ENCODE data around the gene KRT24. TPM values are rescaled to one million over a fixed set of nuclear protein-coding genes. Genes with fewer than 3 reads are reported as not detected.

KRT24 gene
- total RNA-seq, 1 donor from 2014 or later: not detected

- no peak overlapping the region for H3K27ac ChIP-seq (ENCODE audit: low read depth, low read length)
- no peaks in the 10 kb centered on the region for H3K9me3 Mint-ChIP-seq (ENCODE audit: unreplicated experiment)
Observed at GRCh38 chr17:40678902-40679522, 24.5 kb downstream of the KRT24 start.

GRCh38 chr17:40675905-40676304, 27.6 kb downstream of the KRT24 start:
- Mint-ChIP-seq H3K9me3 (ENCODE audit: unreplicated experiment) (no peaks in the 10 kb centered on the region), H3K4me3 (ENCODE audit: unreplicated experiment) (no peak overlapping the region), H3K27ac (ENCODE audit: unreplicated experiment) (no peak overlapping the region), H3K36me3 (ENCODE audit: low read depth, unreplicated experiment) (no peaks in the 10 kb centered on the region), H3K4me1 (ENCODE audit: low read depth, unreplicated experiment) (no peaks in the 10 kb centered on the region), H3K27me3 (ENCODE audit: low read depth, unreplicated experiment) (peaks cover 4% of the 10 kb centered on the region)
- Histone ChIP-seq H4K20me1 (ENCODE audit: insufficient read depth, low read length) (no peaks in the 10 kb centered on the region), H3K9ac (ENCODE audit: low read length) (no peak overlapping the region), H3K79me2 (ENCODE audit: insufficient read depth, low read length) (no peaks in the 10 kb centered on the region), H3K9me3 (ENCODE audit: insufficient read depth, low read depth, low read length) (no peaks in the 10 kb centered on the region), H3K36me3 (ENCODE audit: insufficient read depth, low read length) (no peaks in the 10 kb centered on the region), H3K4me3 (ENCODE audit: insufficient read depth, low read depth, low read length) (no peak overlapping the region), H3K27me3 (ENCODE audit: insufficient read depth, low read length) (peaks cover 34% of the 10 kb centered on the region), H3K4me2 (ENCODE audit: low read length) (no peak overlapping the region), H2AFZ (ENCODE audit: low read depth, low read length) (no peak overlapping the region), H3K27ac (ENCODE audit: low read depth, low read length) (no peak overlapping the region), H3K4me1 (ENCODE audit: insufficient read depth, low read length) (no peaks in the 10 kb centered on the region)
- no peak for FAIRE-seq
- no peak for TF ChIP-seq CTCF (IDR thresholded peaks at IDR 0.05; ENCODE audit: insufficient read depth, low read depth, low read length)
- no peak for TF ChIP-seq EZH2 (IDR thresholded peaks at IDR 0.05; ENCODE audit: insufficient read depth, low read length)
- no peak for DNase-seq (ENCODE audit: low read depth)

More at GRCh38 chr17:40678902-40679522, 24.5 kb downstream of the KRT24 start:
- DNase-seq (ENCODE audit: low read depth): no peak
- TF ChIP-seq EZH2 (IDR thresholded peaks at IDR 0.05; ENCODE audit: insufficient read depth, low read length) (no peak), CTCF (IDR thresholded peaks at IDR 0.05; ENCODE audit: insufficient read depth, low read depth, low read length) (no peak)
- no peak overlapping the region for H2AFZ ChIP-seq (ENCODE audit: low read depth, low read length)
- no peak overlapping the region for H3K4me3 ChIP-seq (ENCODE audit: insufficient read depth, low read depth, low read length)
- H3K4me1 Mint-ChIP-seq (ENCODE audit: low read depth, unreplicated experiment): no peaks in the 10 kb centered on the region
- H3K27me3 ChIP-seq (ENCODE audit: insufficient read depth, low read length): peaks cover 24% of the 10 kb centered on the region
- H3K9me3 ChIP-seq (ENCODE audit: insufficient read depth, low read depth, low read length): no peaks in the 10 kb centered on the region
- no peaks in the 10 kb centered on the region for H3K36me3 Mint-ChIP-seq (ENCODE audit: low read depth, unreplicated experiment)
- no peaks in the 10 kb centered on the region for H3K36me3 ChIP-seq (ENCODE audit: insufficient read depth, low read length)
- H3K27ac Mint-ChIP-seq (ENCODE audit: unreplicated experiment): no peak overlapping the region
- H3K4me1 ChIP-seq (ENCODE audit: insufficient read depth, low read length): no peaks in the 10 kb centered on the region
- H3K9ac ChIP-seq (ENCODE audit: low read length): no peak overlapping the region
- no peak for FAIRE-seq
- H3K4me3 Mint-ChIP-seq (ENCODE audit: unreplicated experiment): no peak overlapping the region
- H3K27me3 Mint-ChIP-seq (ENCODE audit: low read depth, unreplicated experiment): peaks cover 7% of the 10 kb centered on the region
- no peaks in the 10 kb centered on the region for H3K79me2 ChIP-seq (ENCODE audit: insufficient read depth, low read length)
- H3K4me2 ChIP-seq (ENCODE audit: low read length): no peak overlapping the region
- H4K20me1 ChIP-seq (ENCODE audit: insufficient read depth, low read length): no peaks in the 10 kb centered on the region

DNA sequence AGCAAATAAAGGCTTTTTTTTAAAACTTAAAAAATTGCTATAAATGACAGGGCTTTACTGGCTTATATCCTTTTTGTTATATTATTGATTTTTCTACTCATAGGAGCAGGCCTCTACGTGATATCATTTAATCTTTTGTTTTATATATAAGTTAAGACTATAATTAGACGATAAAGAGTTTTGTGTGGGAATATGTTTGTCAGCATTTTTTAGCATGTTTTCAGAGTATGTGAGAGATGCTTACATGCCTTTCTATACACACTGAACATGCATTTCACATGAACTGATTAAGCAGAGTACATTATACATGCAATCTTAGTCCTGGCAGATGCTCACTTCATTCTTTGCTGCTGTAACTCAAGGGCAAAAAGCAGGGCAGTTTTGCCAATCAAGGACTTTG, 30.9 kb downstream of the KRT24 start:
- H3K79me2 ChIP-seq (ENCODE audit: insufficient read depth, low read length): no peaks in the 10 kb centered on the region
- H3K4me2 ChIP-seq (ENCODE audit: low read length): no peak overlapping the region
- no peaks in the 10 kb centered on the region for H3K9me3 ChIP-seq (ENCODE audit: insufficient read depth, low read depth, low read length)
- peaks cover 38% of the 10 kb centered on the region for H3K27me3 ChIP-seq (ENCODE audit: insufficient read depth, low read length)
- H3K36me3 ChIP-seq (ENCODE audit: insufficient read depth, low read length): no peaks in the 10 kb centered on the region
- H3K4me3 Mint-ChIP-seq (ENCODE audit: unreplicated experiment): no peak overlapping the region
- no peak overlapping the region for H3K27ac Mint-ChIP-seq (ENCODE audit: unreplicated experiment)
- no peak overlapping the region for H3K27ac ChIP-seq (ENCODE audit: low read depth, low read length)
- H3K27me3 Mint-ChIP-seq (ENCODE audit: low read depth, unreplicated experiment): peaks cover 6% of the 10 kb centered on the region
- no peaks in the 10 kb centered on the region for H3K4me1 Mint-ChIP-seq (ENCODE audit: low read depth, unreplicated experiment)
- H3K4me1 ChIP-seq (ENCODE audit: insufficient read depth, low read length): no peaks in the 10 kb centered on the region
- DNase-seq (ENCODE audit: low read depth): no peak
- H3K36me3 Mint-ChIP-seq (ENCODE audit: low read depth, unreplicated experiment): no peaks in the 10 kb centered on the region
- H3K4me3 ChIP-seq (ENCODE audit: insufficient read depth, low read depth, low read length): no peak overlapping the region
- TF ChIP-seq CTCF (IDR thresholded peaks at IDR 0.05; ENCODE audit: insufficient read depth, low read depth, low read length) (no peak), EZH2 (IDR thresholded peaks at IDR 0.05; ENCODE audit: insufficient read depth, low read length) (no peak)
- H4K20me1 ChIP-seq (ENCODE audit: insufficient read depth, low read length): no peaks in the 10 kb centered on the region
- no peak overlapping the region for H3K9ac ChIP-seq (ENCODE audit: low read length)
- H2AFZ ChIP-seq (ENCODE audit: low read depth, low read length): no peak overlapping the region
- FAIRE-seq: no peak
- H3K9me3 Mint-ChIP-seq (ENCODE audit: unreplicated experiment): no peaks in the 10 kb centered on the region

Measured in astrocyte (in vitro differentiated cells and primary cell).